ENCODE results near the gene OPA3.

- no peak for TF ChIP-seq POLR2A (IDR thresholded peaks at IDR 0.05)
- TF ChIP-seq CTCF (IDR thresholded peaks at IDR 0.05) = no peak
Measured at GRCh38 chr19:45528744-45529419, 55.7 kb downstream of the OPA3 start.
